GM19351 (cell line): ENCODE measurements around the gene EZH2.
A peak's percentile ranks its signal among the peaks of the same experiment; 100 is the strongest.

ENCODE experiments used
- ATAC-seq: cut with Tn5 transposase; IDR thresholded peaks from one replicate; pipeline ENCODE4 v1.9.1; 2021; ENCODE audit warnings: mild to moderate bottlenecking, moderate library complexity; ENCODE audit not compliant: unreplicated experiment

EZH2 gene

DNA sequence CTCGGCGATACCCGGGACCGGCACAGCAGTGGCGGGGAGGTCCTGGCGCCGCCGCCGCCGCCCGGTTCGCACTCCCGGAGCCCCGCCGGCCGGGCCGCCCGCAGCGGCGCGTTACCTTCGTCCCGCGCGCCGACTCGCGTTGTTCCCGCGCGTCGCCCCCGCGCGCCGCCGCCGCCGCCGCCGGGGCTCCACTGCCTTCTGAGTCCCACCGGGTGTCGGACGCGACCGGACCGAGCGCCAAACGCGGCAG is at the start of gene EZH2:
Gene EZH2, minus strand, starts transcription at position 243 of the 250 bp plus-strand sequence. CDS start 36,993 bp downstream, outside the sequence.
- peak; percentile 18 for ATAC-seq

DNA sequence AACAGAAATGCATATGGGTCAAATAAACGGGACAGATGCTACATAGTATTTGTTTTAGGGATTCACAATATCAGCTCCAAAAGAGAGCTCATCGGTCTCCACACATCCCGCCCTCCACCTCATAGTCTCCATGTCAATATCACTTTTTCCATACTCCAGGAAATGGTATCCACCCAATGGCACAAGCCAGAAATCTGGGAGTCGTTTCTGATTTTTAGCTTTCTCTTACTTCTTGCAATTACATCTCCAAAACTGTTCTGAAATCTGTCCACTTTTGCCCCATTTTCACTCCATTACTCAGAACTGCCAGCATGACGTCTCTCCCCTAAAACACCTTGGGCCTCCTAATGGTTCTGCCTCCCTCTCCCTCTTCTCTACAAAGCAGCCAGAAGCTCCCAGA is 47.4 kb upstream of the EZH2 start:
- ATAC-seq = no peak

DNA sequence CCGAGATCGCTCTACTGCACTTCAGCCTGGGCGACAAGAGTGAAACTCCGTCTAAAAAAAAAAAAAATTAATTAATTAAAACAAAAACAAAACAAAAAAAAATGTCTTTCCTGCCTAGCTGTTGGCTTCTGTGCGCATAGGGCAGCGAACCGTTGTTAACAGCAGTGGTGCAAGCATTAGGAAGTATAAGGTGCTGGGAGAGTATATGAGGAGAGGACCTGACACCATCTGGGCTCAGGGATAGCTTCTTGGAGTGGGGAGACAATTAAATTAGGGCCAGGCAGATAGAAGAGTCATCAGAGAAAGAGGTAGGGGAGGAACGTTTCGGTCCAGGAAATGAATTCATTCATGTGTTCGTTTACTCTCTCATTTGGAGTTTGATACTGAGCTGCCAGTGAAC is 46.2 kb upstream of the EZH2 start:
- ATAC-seq = no peak

DNA sequence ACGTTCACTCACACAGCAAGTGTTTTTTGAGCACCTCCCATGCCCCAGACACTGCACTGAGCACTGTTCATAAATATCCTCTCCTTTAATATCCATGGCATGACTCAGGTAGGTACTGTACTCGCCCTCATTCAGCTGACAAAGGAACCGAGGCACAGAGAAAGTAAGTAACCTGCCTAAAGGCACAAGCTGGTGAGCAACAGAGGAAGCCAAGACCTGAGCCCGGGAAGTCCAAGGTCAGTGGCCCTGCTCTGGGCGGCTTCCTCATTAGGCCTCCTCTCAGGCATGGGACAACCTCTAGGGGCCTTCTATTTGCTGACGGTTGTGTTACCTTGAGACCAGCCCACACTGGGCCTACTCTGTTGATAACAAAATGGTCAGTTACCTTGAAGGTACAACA is 45.1 kb upstream of the EZH2 start:
- no peak for ATAC-seq

DNA sequence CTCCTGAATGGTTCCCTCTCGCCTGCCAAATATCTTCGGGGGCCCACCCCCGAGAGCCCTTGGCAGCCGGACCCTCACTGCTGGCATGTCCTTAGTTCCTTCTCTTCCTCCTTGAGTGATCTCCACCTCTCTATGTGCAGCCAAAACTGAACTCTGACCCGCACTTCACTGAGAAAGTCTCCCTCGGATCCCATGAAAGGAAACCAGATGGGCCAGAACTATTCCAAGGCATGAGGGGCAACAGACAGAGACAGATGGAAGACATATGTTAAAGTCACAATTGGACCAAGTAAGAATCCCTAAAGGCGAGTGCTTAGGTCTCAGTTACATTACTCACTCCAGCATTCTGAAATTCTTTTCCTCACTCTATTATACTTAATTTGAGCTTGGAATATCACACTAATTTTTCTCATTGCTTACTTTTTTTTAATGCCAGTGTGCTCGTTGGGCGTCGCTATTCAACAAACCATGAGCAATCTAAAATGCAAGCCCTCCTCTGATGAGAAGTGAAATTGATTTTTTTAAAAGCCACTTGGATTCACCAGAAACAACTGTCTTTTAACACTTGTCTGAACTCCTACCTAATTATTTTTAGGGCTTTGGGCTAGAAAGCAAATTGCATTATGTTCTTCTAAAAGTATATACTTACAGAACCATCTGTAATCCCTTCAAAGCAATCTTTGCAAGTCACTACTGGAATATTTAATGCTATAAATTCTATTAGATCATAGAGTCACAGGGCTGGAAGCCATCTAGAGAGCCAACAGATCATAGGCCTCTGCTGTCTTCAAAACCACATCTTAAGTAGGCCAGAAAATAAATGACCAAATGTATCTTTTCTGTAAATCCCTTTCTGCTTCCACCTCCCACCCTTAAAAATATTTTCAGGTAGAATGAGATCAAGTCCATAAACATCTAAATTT is 43.3 kb upstream of the EZH2 start:
- no peak for ATAC-seq

DNA sequence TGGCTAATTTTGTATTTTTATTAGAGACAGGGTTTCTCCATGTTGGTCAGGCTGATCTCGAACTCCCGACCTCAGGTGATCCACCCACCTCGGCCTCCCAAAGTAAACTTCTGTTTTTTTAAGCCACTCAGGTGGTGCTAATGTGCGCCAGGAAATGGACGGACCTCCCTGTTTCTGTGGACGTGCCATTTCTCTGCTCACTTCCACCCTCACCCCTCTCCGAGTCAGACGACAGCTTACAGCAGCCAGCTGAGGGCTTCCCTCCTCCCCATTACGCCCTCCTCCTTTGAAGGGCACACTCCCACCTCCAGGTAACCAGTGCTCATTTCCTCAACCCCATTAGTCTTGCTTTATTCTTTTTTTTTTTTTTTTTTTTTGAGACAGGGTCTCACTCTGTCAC is 41.7 kb upstream of the EZH2 start:
- no peak for ATAC-seq

DNA sequence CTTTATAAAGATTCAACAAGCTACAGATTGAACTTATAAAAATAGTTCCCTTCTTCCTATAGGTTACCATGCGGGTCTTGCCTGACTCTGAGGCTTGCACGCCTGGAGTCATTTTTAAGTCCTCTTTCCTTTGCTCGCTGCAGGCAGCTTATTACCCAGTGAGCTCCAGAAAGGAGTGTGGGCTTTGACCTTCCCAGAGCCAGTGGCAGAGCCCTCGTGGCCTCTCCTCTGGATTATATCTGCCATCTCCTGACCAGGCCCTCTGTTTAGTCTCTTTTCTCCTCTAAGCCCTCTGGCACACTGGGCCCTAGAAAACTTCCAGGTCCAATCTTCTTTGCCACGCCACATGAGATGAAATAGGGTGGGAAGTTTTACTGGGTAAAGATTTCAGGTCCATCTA is 39.9 kb upstream of the EZH2 start:
- ATAC-seq = no peak

DNA sequence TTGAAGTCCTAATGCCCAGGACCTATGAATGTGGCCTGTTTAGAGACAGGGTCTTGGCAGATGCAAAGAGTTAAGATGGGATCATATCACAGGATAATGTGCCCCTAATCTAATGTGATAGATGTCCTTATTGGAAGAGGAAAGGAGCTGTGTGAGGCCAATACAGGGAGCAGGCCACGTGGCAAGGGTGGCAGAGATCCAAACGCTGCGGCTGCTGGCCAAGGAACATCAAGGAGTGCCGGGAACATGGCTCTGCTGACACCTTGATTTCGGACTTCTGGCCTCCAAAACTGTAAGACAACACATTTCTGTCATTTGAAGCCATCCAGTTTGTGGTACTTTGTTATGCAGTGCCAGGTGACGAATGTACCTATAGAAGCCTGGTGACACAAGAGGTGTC is 37.7 kb upstream of the EZH2 start:
- ATAC-seq = no peak

DNA sequence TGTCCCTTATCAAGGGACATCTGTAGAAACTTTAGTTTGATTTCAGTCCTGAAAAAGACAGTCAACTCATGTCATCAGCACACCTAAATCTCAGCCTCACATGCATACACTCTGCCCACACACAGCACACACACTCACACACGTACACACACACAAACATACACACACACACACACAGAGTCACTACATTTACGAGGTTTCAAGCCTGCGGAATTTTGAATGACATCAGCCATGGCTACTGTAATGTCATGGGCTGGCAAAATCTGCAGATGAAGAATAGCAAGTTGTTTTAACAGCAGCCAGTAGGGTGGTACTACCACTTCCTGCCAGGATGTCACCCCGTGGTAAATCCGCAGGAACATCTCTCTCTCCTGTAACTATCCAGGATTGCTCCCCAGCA is 37.1 kb upstream of the EZH2 start:
- ATAC-seq = no peak

DNA sequence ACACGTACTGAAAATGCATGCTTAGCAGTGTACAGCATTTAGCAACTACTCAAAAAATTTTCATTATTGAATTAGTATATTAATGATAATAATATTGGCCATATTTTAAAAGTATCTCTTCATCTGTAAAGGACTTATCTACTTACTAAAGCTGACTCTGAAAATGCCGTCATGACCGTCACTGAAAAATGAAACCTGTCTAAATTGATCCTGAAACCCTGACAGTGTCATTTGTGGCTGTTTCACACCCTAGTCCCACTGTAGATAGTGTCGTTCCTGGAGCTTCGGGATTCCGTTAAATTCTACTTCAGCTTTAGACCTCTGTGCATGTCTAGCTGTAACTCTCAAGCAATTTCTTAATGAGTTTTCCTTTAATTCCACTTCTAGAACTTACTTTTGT is 35.8 kb upstream of the EZH2 start:
- peak; percentile 83 for ATAC-seq

DNA sequence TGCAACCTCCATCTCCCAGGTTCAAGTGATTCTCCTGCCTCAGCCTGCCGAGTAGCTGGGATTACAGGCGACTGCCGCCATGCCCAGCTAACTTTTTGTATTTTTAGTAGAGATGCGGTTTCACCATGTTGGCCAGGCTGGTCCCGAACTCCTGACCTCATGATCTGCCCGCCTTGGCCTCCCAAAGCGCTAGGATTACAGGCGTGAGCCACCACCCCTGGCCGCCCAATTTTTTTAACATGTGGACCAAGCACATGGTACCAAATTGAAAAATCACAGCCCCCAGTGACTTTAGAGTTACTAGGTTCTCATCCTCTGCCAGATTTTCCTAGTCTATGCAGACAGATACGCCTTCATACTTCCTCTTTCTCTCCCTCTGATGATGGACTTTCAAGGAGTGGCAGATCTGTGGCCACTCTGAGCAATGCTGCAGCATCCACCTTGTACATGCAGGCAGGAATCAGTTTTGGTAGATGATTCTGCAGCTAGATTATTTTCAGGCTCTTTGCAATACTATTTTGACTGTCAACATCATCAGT is 34.0 kb upstream of the EZH2 start:
- ATAC-seq = no peak

DNA sequence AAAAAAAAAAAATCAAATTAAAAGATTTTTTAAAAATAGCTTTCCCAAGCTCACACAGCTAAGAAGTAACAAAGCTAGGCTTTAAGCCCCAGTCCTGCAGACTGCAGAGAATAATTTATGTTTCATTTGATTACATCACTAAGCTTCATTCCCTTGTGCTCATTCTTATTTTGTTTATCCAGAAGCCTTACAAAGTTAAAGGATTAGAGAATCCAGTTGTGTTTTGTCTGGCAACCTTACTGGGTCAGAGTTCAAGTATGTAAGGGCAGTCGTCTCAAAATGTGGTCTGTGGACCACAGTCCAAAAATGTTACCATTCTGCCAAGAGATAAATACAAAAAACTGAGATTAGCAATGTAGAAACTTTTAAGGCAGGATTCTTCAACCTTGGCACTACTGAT is 32.1 kb upstream of the EZH2 start:
- ATAC-seq = no peak

DNA sequence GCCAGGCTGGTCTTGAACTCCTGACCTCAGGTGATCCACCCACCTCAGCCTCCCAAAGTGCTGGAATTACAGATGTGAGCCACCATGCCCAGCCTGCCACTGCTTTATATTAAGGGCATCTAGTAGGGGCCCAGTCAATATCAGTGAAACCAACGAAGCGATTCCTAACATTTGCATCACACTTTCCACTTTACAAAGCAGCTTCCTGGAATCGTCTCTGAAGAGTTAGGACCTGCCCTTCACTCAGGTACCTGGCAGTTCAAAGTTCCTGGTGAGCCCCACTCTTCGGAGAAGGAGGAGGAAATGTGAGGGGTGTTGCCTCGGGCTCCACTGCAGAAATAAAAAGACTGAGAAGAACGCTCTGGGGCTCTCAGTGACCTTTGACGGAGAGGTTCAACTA is 31.1 kb upstream of the EZH2 start:
- ATAC-seq = no peak

DNA sequence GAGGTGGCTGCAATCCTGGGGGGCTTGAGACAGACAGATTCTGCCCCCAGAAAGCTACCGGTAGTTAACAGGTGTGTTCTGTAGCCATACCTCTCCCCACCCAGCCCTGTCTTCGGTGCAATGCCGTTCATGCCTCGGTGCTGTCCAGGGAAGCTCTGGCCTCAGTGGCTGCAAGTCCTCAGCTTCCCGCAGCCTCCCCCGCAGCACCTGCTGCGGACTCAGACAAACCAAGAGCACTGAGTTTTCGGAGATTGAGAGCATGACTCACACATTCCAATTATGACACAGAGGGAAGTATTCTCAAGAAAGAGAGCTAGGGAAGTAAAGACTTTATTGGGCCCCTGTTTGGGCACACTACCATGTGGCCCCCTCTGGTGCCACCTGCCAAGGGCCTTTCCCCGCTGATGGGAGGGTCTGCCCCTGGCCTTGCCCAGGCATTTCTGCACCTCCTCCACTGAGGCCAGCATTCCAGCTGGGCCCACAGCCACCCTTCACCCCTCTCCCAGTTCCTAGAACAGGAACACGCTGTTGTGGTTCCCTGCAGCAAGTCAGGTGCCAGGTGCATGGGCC is 30.2 kb upstream of the EZH2 start:
- peak; percentile 42 for ATAC-seq

DNA sequence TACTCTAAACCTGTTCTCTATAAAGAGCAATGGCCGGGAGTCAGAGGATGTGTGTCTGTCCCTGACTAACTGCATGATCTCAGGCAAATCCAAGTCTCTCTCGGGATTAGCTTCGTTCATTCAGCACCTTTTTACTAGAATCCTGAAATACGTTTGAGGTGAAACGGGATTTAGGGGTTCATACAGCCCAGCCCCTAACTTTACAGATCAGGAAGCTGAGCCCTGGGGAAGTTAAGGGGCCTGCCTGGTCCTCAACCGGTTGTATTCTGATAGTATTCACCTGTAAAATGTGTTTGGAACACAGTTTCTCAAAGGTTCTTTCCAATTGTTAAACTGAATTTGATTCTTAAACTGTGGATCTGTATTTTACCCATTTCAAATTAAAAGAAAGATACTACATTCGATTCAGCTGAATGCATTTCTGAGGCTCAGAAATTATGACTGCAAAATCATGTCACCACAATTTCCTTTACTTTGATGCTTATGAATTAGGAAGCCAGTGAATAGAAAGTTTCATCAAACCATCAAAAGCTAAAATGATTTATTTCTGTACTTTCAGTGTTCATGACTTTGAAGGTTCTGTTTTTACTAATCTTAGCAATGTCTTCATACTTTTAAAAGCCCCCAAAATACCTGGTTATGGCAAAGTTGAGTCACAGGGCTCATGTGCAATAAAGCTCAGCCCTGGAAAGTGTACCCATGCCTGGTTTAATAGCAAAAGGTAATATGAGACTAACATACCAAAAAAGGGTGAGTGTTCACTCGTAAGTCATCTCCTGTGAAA is 28.9 kb upstream of the EZH2 start:
- ATAC-seq = peak; percentile 61

DNA sequence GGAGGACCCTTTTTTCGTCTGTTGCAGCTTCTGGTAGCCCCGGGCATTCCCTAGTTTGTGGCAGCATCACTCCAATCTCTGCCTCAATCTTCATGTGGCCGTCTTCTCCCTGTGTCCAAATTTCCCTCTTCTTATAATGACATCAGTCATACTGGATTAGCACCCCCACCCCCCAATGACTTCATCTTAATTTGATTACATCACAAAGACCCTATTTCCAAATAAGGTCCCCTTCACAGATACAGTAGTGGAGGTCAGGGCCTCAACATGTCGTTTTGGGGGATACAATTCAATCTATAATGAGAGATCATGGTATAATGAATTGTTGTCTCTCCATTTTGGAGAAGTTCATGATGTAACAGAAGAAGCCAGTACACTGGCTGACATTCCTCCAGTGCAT is 28.1 kb upstream of the EZH2 start:
- ATAC-seq = no peak

DNA sequence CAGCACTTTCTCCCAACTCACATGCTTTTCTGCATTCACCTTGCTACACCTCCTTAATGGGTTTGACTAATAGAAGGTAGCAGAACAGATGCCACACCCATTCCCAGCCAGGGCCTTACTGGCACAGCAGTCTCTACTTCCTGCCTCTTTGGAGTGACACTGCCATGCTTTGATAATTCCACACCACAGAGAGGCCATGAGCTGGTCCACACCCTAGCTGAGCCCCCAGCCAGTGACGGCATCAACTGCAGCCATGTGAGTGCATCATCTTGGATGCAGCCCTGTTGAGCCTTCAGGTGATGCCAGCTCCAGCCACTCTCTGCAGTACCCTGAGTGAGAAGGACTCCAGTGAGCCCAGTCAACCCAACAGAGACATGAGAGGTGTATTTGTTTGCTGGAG is 27.5 kb upstream of the EZH2 start:
- no peak for ATAC-seq

DNA sequence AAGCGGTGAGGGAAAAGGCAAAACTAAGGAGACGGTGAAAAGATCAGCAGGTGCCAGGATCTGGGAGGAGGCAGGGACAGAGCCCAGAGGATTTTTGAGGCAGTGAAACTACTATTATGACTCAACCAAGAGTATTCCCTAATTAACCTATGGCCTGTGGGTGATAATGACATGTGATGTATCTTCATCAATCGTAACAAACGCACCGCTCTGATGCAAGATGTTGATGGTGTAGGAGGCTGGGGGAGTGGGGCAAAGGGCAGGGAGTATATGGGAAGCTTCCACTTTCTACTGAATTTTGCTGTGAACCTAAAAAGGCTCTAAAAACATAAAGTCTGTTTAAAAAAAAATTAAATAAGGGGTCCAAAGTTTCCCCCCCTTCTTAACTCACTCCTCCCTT is 25.5 kb upstream of the EZH2 start:
- ATAC-seq = no peak

DNA sequence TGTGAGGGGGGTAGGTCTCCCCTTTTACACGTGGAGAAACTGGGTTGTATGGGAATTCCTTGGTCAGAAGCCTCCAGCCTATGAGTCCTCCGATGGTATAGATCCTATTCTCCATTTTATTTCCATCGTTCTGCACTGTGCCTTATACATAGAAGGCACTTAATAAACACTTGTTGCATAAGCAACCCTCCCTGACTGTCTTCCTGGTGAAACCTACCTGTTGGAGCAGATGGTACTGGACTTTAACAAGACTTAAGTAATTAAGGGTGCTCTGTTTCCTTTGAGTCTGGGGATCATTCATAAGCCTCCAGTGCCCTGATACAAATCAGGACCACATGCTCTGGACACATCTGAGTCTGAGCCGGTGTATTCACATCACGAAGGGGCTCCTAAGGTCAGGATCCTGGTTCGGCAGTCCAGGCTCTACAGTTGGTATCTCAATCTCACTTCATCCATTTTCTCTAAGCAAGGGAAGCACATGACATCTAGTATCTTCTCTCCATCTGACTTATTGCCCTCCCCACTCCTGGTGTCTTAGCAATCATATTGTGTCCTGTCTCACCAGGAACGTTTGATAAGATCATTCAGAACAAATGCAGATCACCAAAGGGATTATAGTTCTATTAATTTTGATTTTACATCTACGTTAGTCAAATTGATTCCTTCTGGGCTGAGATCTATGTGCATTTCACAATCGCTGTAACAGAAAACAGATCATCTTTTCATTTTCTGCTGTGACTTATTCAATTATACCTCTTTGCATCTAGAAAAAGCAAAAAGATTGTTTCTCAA is 22.8 kb upstream of the EZH2 start:
- no peak for ATAC-seq

DNA sequence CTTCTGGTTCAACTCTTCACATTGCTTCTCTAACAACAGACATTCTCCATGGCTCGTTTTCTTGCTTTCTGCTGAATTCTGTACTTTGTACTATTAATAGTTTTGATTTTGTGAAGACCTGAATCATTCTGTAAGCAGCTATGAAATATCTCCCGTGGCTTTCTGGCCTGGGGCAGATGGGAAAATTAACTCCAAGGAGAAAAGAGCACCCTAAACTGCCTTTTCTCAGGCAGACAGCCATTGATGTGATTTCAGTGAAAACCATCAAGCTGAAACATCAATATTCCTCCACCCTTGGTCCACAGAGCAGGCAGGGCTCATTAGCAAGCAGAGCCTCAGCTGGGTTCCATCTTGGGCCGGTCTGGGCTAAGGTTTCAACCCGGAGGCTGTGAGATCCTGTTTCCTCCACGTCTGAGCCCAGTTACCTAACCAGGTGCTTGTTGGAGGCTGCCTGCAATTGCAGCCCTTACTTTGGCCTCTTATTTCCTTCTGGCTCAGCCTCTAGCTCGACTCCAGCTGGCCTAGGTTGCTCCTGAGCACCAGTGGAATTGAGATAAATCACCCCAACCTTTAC is 21.1 kb upstream of the EZH2 start:
- no peak for ATAC-seq

DNA sequence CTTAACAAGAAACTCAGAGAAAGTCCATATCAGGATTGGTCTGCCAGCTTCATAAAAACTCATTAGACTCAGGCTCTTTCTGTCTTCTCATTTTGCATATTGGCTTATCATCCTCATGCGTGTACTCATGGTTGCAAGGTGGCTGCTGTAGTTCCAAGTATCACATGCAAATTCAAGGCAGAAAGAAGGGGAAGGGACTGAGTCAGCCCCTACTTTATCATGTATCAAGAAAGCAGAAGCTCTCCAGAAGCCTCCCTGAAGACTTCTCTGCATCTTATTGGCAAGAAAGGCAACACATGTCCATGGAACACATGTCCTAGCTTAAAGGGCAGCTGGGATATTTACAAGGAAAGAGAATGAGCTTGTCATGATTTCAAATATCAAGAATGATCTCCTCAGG is 19.4 kb upstream of the EZH2 start:
- ATAC-seq = no peak
